Panc1 (cell line): ENCODE data around the gene CHST15. TPM values are rescaled to one million over a fixed set of nuclear protein-coding genes. Genes with fewer than 3 reads are reported as not detected.

ENCODE experiments used
- ATAC-seq: fragments of 200-7000 bp; cut with Tn5 transposase; 2 replicates; pipeline ENCODE4 v1.9.1; 2020; ENCODE audit warnings: mild to moderate bottlenecking, moderate library complexity
- BruUV-seq: library from RNA; stranded (reverse); fragments of 400-500 nt; replicated peaks from 2 replicates; lab custom pipeline; 2021; lab: Mats Ljungman, UMichigan
- CTCF ChIA-PET: fragments of 300-600 bp; sonication (Branson Sonifier 250); formaldehyde crosslinking; loops from one replicate; lab custom pipeline; 2022; ENCODE audit warnings: antibody characterized with exemption; lab: Charles Lee
- POLR2A ChIA-PET: fragments of 300-600 bp; sonication (Branson Sonifier 250); formaldehyde crosslinking; loops from one replicate; lab custom pipeline; 2022; ENCODE audit warnings: antibody characterized with exemption; lab: Charles Lee
- DNase-seq: peaks from one replicate; pipeline ENCODE4 v3.0.0-alpha.2; 2010; ENCODE audit warnings: low read depth, low spot score
- H3K27ac ChIP-seq: 2 replicates; pipeline ENCODE4 v1.5.1; 2011; ENCODE audit warnings: mild to moderate bottlenecking, low read length, inconsistent platforms
- H3K27me3 ChIP-seq: fragments of 200-500 bp; sonication (Bioruptor generic); 2 replicates; pipeline ENCODE4 v1.6.0; 2014; ENCODE audit warnings: low read length, inconsistent platforms; ENCODE audit not compliant: control insufficient read depth, insufficient read depth
- H3K36me3 ChIP-seq: fragments of 200-500 bp; sonication (Bioruptor generic); 2 replicates; pipeline ENCODE4 v1.5.1; 2014; ENCODE audit warnings: inconsistent platforms, mild to moderate bottlenecking, low read length, moderate library complexity; ENCODE audit not compliant: control insufficient read depth, insufficient read depth
- H3K4me1 ChIP-seq: 2 replicates; pipeline ENCODE4 v1.5.1; 2011; ENCODE audit warnings: inconsistent platforms, mild to moderate bottlenecking, low read length, moderate library complexity; ENCODE audit not compliant: control insufficient read depth, insufficient read depth
- H3K4me3 ChIP-seq, 2 experiments: 2 replicates each; pipeline ENCODE4 v1.5.1; 2011 to 2012; ENCODE audit warnings: low read depth in 2 of 2, low read length in 2 of 2, mild to moderate bottlenecking in 2 of 2, inconsistent platforms in 1 of 2, moderate library complexity in 1 of 2
- H3K9me3 ChIP-seq: fragments of 200-500 bp; sonication (Bioruptor generic); 2 replicates; pipeline ENCODE4 v1.5.1; 2014; ENCODE audit warnings: low read depth, mild to moderate bottlenecking, inconsistent platforms, low read length, moderate library complexity; ENCODE audit not compliant: control insufficient read depth, insufficient read depth
- CTCF ChIP-seq: fragments of 450-650 bp; IDR thresholded peaks from 2 replicates; pipeline ENCODE4 v1.5.1; 2017; ENCODE audit warnings: mild to moderate bottlenecking
- POLR2AphosphoS5 ChIP-seq: IDR thresholded peaks from 2 replicates; pipeline ENCODE4 v1.6.1; 2012; ENCODE audit warnings: mild to moderate bottlenecking, low read depth, low read length, moderate library complexity
- REST ChIP-seq, 2 experiments: IDR thresholded peaks; 2 replicates each; pipeline ENCODE4 v1.6.1; 2011 to 2012; ENCODE audit warnings: low read depth in 2 of 2, control low read depth in 1 of 2, low read length in 1 of 2, mild to moderate bottlenecking in 1 of 2, moderate library complexity in 1 of 2; ENCODE audit not compliant: insufficient read depth in 1 of 2
- SIN3A ChIP-seq: IDR thresholded peaks from 2 replicates; pipeline ENCODE4 v1.6.1; 2012; ENCODE audit warnings: low read depth, mild to moderate bottlenecking, low read length, moderate library complexity, borderline replicate concordance; ENCODE audit not compliant: insufficient read depth
- TCF7L2 ChIP-seq: IDR thresholded peaks from 2 replicates; pipeline ENCODE4 v1.6.1; 2011; ENCODE audit warnings: mild to moderate bottlenecking, low read depth, low read length, inconsistent platforms
- in situ Hi-C: cut with HindIII; loops from 2 replicates; pipeline ENCODE4 v1.10.0; 2016; ENCODE audit warnings: low sequenced_read_pairs, low pct_unique_long_range_greater_than_20kb
- intact Hi-C: fragments of 100-400 bp; cut with micrococcal nuclease; formaldehyde crosslinking; loops from one replicate; pipeline ENCODE4 v1.10.0; 2022; ENCODE audit not compliant: unreplicated experiment
- total RNA-seq: library from RNA; stranded (reverse); gene quantifications from one replicate; pipeline ENCODE4 v1.2.1, GENCODE V29; 2021; ENCODE audit not compliant: unreplicated experiment

The CHST15 gene
- total RNA-seq, 1 experiment from 2014 or later: 33.2 TPM

- CTCF ChIA-PET: no interaction called here
- intact Hi-C loops: no loop called here
These were observed 29.4 kb downstream of the CHST15 start for GRCh38 chr10:124063750-124064603.

GRCh38 chr10:124062390-124062789 is 31.0 kb downstream of the CHST15 start:
- no peak for DNase-seq
- ATAC-seq: no peak
- in situ Hi-C loops: no loop called here
- H3K4me3 ChIP-seq: no peak overlapping the region
- ChIA-PET CTCF (no interaction called here), POLR2A (interaction anchor here (0.6 kb wide), 1 partner anchor 217 kb away, joined by 12 read pairs; no protein-coding TSS in a partner anchor)
- intact Hi-C loops: no loop called here
- H3K36me3 ChIP-seq: no peaks in the 10 kb centered on the region
- no peak for TF ChIP-seq POLR2AphosphoS5
- H3K27ac ChIP-seq: no peak overlapping the region
- TSS peak; percentile 42 for BruUV-seq
- H3K4me1 ChIP-seq: peaks cover 9% of the 10 kb centered on the region
- H3K27me3 ChIP-seq: no peaks in the 10 kb centered on the region
- H3K9me3 ChIP-seq: no peaks in the 10 kb centered on the region

More at GRCh38 chr10:124063750-124064603, 29.4 kb downstream of the CHST15 start:
- in situ Hi-C loops: no loop called here
- peak; percentile 55 for DNase-seq
- Histone ChIP-seq H3K9me3 (no peaks in the 10 kb centered on the region), H3K4me1 (peaks cover 9% of the 10 kb centered on the region), H3K4me3 (peak overlapping the region in 1 of 2 experiments; percentile 3; a peak in 2 of 4 replicates), H3K27ac (0 out of 2 replicates have a peak overlapping the region, but pooled peaks have one; percentile 23), H3K27me3 (no peaks in the 10 kb centered on the region), H3K36me3 (no peaks in the 10 kb centered on the region)
- no TSS peak for BruUV-seq
- TF ChIP-seq TCF7L2: no peak
- ATAC-seq: peak; percentile 90
- POLR2A ChIA-PET: interaction anchor here (0.6 kb wide), 1 partner anchor 333 kb away, joined by 7 read pairs; no protein-coding TSS in a partner anchor

GRCh38 chr10:124061030-124061429 is 32.4 kb downstream of the CHST15 start:
- in situ Hi-C loops (no loop called here), intact Hi-C loops (no loop called here)
- ATAC-seq (no peak), DNase-seq (no peak)
- no peak overlapping the region for H3K4me3 ChIP-seq
- ChIA-PET CTCF (no interaction called here), POLR2A (no interaction called here)
- no peaks in the 10 kb centered on the region for H3K27me3 ChIP-seq
- TF ChIP-seq REST (IDR thresholded peaks at IDR 0.05; ENCODE audit: insufficient read depth in 1 of 2, low read depth in 2 of 2, low read length in 1 of 2) (no peak), SIN3A (no peak), CTCF (no peak), POLR2AphosphoS5 (no peak), TCF7L2 (no peak)
- no peak overlapping the region for H3K27ac ChIP-seq
- no peaks in the 10 kb centered on the region for H3K9me3 ChIP-seq
- no TSS peak for BruUV-seq
- H3K4me1 ChIP-seq: peaks cover 9% of the 10 kb centered on the region
- H3K36me3 ChIP-seq: no peaks in the 10 kb centered on the region
